PC-9 (cell line): ENCODE results near the gene EXD3. TPM values are rescaled to one million over a fixed set of nuclear protein-coding genes. Genes with fewer than 3 reads are reported as not detected.

Experiments used
- BruUV-seq: library from RNA; stranded (reverse); fragments of 400-500 nt; replicated peaks from 2 replicates; lab custom pipeline; 2021; lab: Mats Ljungman, UMichigan
- CTCF ChIA-PET: fragments of 300-600 bp; sonication (Branson Sonifier 250); formaldehyde crosslinking; loops from one replicate; lab custom pipeline; 2022; ENCODE audit warnings: antibody characterized with exemption; lab: Charles Lee
- POLR2A ChIA-PET: fragments of 300-600 bp; sonication (Branson Sonifier 250); formaldehyde crosslinking; loops from one replicate; lab custom pipeline; 2022; ENCODE audit warnings: antibody characterized with exemption; ENCODE audit not compliant: unreplicated experiment; lab: Charles Lee
- DNase-seq, 2 experiments: peaks; one replicate each; pipeline versions ENCODE4 v3.0.0 to v3.0.0-alpha.2; 2015 to 2022; ENCODE audit warnings: mixed read lengths in 1 of 2
- H2AFZ ChIP-seq: fragments of 200-600 bp; sonication (generic); 2 replicates; pipeline ENCODE4 v1.8.1; 2017; ENCODE audit warnings: antibody characterized with exemption
- H3F3A ChIP-seq: fragments of 200-600 bp; sonication (generic); 2 replicates; pipeline ENCODE4 v1.8.1; 2017; ENCODE audit warnings: antibody characterized with exemption, mild to moderate bottlenecking, low read depth; ENCODE audit not compliant: insufficient read depth
- H3K27ac ChIP-seq: fragments of 200-600 bp; sonication (generic); 2 replicates; pipeline ENCODE4 v1.6.1; 2016; ENCODE audit warnings: mixed run types
- H3K27me3 ChIP-seq: fragments of 200-600 bp; sonication (generic); 2 replicates; pipeline ENCODE4 v1.6.1; 2016; ENCODE audit warnings: low read depth, mixed run types; ENCODE audit not compliant: insufficient read depth
- H3K36me3 ChIP-seq: fragments of 200-600 bp; sonication (generic); 2 replicates; pipeline ENCODE4 v1.6.1; 2016; ENCODE audit warnings: low read depth, mixed run types
- H3K4me1 ChIP-seq: fragments of 200-600 bp; sonication (generic); replicated peaks from 2 replicates; pipeline ENCODE4 v1.6.1; 2016; ENCODE audit warnings: mixed run types; ENCODE audit not compliant: insufficient read depth
- H3K4me2 ChIP-seq: fragments of 200-600 bp; sonication (generic); 2 replicates; pipeline ENCODE4 v1.6.1; 2017; ENCODE audit warnings: mixed run types
- H3K4me3 ChIP-seq: fragments of 200-600 bp; sonication (generic); 2 replicates; pipeline ENCODE4 v1.6.1; 2016; ENCODE audit warnings: mixed run types
- H3K79me2 ChIP-seq: fragments of 200-600 bp; sonication (generic); 2 replicates; pipeline ENCODE4 v1.6.1; 2017; ENCODE audit warnings: low read depth, mixed run types
- H3K9me2 ChIP-seq: fragments of 200-600 bp; sonication (generic); 2 replicates; pipeline ENCODE4 v1.8.1; 2017; ENCODE audit warnings: mild to moderate bottlenecking; ENCODE audit not compliant: insufficient read depth
- H3K9me3 ChIP-seq: fragments of 200-600 bp; sonication (generic); 2 replicates; pipeline ENCODE4 v1.8.1; 2016; ENCODE audit warnings: low read depth; ENCODE audit not compliant: insufficient read depth
- H4K20me1 ChIP-seq: fragments of 200-600 bp; sonication (generic); 2 replicates; pipeline ENCODE4 v1.8.1; 2017; ENCODE audit not compliant: insufficient read depth
- EZH2 ChIP-seq: fragments of 200-600 bp; sonication (generic); IDR thresholded peaks from 2 replicates; pipeline ENCODE4 v1.8.0; 2017; ENCODE audit warnings: antibody characterized with exemption, low read depth
- intact Hi-C: fragments of 100-400 bp; cut with micrococcal nuclease; formaldehyde crosslinking; loops from one replicate; pipeline ENCODE4 v1.10.0; 2022; ENCODE audit not compliant: unreplicated experiment
- total RNA-seq: library from RNA; stranded (reverse); gene quantifications from 2 replicates; pipeline ENCODE4 v1.2.3, GENCODE V29; 2021
- TF ChIP-seq, protein P1 (sequence below): fragments of 200-600 bp; sonication (generic); conservative IDR thresholded peaks from 2 replicates; pipeline ENCODE4 v1.6.1; 2017; ENCODE audit warnings: mixed run types, antibody characterized with exemption, mild to moderate bottlenecking, moderate library complexity

Gene EXD3
- total RNA-seq, 1 experiment from 2014 or later: 23.7 TPM

DNA sequence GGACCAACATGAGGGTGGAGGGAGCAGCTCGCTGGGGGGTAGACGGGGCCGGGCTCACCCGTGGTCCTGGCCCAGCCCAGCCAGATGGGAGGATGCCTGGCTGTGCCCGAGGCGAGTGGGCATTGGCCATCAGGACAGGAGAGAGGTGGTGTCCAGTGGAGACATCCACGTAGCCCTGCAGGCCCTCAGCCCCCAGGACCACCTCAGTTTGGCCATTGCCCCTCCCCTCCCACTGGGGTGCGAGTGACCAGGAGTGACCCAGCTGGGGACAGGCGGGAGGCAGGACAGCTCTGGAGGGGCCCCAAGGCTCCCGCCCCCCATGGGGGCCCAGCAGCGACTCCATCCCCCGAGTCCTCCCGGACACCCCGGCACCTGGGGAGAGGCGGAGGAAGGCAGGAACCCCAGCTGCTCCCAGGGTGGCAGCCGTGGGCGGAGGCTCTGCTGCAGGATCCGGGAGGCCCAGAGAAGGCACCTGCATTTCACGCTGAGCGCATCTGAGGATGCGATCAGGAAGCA, 8.5 kb upstream of the EXD3 start:
- peaks cover 11% of the 10 kb centered on the region for H3K4me1 ChIP-seq
- no peaks in the 10 kb centered on the region for H4K20me1 ChIP-seq
- H3K4me3 ChIP-seq: no peak overlapping the region
- no peak overlapping the region for H3K4me2 ChIP-seq
- no peaks in the 10 kb centered on the region for H3K36me3 ChIP-seq
- H3K27ac ChIP-seq: no peak overlapping the region
- H3K9me2 ChIP-seq: no peaks in the 10 kb centered on the region
- no peak overlapping the region for H2AFZ ChIP-seq
- CTCF ChIA-PET: no interaction called here
- BruUV-seq: no TSS peak
- H3K79me2 ChIP-seq: no peaks in the 10 kb centered on the region
- no peak for DNase-seq
- peaks cover 7% of the 10 kb centered on the region; the same call in 1 of the 2 replicates for H3F3A ChIP-seq
- no peaks in the 10 kb centered on the region for H3K27me3 ChIP-seq
- TF ChIP-seq, protein P1, sequence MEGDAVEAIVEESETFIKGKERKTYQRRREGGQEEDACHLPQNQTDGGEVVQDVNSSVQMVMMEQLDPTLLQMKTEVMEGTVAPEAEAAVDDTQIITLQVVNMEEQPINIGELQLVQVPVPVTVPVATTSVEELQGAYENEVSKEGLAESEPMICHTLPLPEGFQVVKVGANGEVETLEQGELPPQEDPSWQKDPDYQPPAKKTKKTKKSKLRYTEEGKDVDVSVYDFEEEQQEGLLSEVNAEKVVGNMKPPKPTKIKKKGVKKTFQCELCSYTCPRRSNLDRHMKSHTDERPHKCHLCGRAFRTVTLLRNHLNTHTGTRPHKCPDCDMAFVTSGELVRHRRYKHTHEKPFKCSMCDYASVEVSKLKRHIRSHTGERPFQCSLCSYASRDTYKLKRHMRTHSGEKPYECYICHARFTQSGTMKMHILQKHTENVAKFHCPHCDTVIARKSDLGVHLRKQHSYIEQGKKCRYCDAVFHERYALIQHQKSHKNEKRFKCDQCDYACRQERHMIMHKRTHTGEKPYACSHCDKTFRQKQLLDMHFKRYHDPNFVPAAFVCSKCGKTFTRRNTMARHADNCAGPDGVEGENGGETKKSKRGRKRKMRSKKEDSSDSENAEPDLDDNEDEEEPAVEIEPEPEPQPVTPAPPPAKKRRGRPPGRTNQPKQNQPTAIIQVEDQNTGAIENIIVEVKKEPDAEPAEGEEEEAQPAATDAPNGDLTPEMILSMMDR: no peak
- TF ChIP-seq EZH2: no peak
- intact Hi-C loops: loop anchor here (10.0 kb wide), 1 partner anchor 183 kb away; the partner anchor contains the start of gene EHMT1
- POLR2A ChIA-PET: no interaction called here
- H3K9me3 ChIP-seq: no peaks in the 10 kb centered on the region

DNA sequence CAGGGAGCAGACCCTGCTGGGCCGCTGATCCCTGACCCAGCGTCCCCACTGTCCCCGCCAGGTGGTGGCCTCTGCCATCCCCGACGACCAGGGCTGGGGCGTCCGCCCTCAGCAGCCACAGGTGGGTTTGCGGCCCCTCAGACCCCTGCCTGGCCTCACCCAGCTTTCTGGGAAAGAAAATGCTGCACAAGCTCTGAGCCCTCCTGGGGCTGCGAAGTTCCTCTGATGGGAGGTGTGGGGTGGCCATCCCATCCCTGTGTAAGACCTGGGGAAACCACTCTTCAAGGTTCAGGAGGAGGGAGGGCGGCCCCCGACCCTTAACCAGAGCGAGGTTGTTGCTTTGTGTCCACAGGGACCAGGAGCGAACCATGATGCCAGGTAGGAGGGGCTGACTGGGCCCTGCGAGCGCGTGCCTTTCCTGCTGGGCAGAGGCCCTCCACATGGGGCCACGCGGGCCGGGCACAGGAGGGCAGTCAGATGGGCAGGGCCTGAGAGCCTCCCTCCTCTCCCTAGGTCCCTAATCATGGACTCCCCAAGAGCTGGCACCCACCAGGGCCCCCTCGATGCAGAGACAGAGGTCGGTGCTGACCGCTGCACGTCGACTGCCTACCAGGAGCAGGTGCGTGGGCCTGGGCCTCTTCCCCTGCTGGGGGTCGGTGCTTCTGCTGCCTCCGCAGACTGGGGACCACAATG, 7.9 kb upstream of the EXD3 start:
- Histone ChIP-seq H2AFZ (no peak overlapping the region), H3K4me1 (peaks cover 6% of the 10 kb centered on the region), H3K9me2 (no peaks in the 10 kb centered on the region), H3K36me3 (no peaks in the 10 kb centered on the region), H3K79me2 (no peaks in the 10 kb centered on the region), H3K9me3 (no peaks in the 10 kb centered on the region), H3K27me3 (no peaks in the 10 kb centered on the region), H3K27ac (no peak overlapping the region), H4K20me1 (no peaks in the 10 kb centered on the region), H3K4me3 (no peak overlapping the region), H3K4me2 (no peak overlapping the region), H3F3A (peaks cover 7% of the 10 kb centered on the region; the same call in 1 of the 2 replicates)
- CTCF ChIA-PET: no interaction called here
- POLR2A ChIA-PET: interaction anchor here (0.6 kb wide), 1 partner anchor 143 kb away, joined by 3 read pairs; no protein-coding TSS in a partner anchor
- no TSS peak for BruUV-seq
- TF ChIP-seq, protein P1: no peak
- TF ChIP-seq EZH2: no peak
- intact Hi-C loops: loop anchor here (10.0 kb wide), 1 partner anchor 184 kb away; the partner anchor contains the start of gene EHMT1
- DNase-seq: no peak

DNA sequence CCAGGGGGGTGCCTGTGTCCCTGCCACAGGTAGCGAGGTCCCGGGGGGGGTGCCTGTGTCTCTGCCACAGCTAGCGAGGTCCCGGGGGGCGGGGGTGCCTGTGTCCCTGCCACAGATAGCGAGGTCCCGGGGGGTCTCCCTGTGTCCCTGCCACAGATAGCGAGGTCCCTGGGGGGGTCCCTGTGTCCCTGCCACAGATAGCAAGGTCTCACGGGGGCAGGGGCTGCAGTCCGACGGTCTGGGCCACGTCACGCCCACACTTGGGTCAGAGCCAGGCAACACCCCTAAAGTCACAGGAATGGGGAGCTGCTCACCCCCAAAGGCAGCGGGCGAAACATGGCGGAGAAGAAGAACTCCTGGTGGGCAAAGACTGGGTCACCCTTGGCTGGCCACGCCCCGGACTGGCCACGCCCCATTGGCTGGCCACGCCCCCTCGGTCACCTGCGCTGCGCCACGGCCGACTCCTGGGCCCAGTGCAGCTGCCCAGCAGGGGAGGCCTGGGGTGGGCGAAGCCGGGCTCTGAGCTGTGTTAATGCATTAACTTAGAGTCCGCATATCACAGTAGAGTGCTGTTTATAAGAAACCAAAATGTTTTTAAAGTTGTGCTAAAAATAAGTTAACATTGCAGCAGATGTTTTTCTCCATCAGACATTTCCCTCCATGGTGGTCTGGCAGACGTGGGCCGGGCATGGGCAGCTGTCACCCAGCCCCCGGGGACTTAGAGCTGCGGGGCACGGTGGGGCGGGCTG, 7.2 kb upstream of the EXD3 start:
- H3K27ac ChIP-seq: no peak overlapping the region
- H3K4me1 ChIP-seq: no peaks in the 10 kb centered on the region
- H3K4me2 ChIP-seq: no peak overlapping the region
- no peak overlapping the region for H3K4me3 ChIP-seq
- H4K20me1 ChIP-seq: no peaks in the 10 kb centered on the region
- H3K27me3 ChIP-seq: no peaks in the 10 kb centered on the region
- no peaks in the 10 kb centered on the region for H3K79me2 ChIP-seq
- H2AFZ ChIP-seq: no peak overlapping the region
- H3K36me3 ChIP-seq: no peaks in the 10 kb centered on the region
- no TSS peak for BruUV-seq
- intact Hi-C loops: loop anchor here (10.0 kb wide), 1 partner anchor 185 kb away; the partner anchor contains the start of gene EHMT1
- ChIA-PET POLR2A (interaction anchor here (0.6 kb wide), 2 partner anchors 11 to 143 kb away, joined by 3 to 9 read pairs; no protein-coding TSS in a partner anchor), CTCF (no interaction called here)
- H3K9me2 ChIP-seq: no peaks in the 10 kb centered on the region
- H3F3A ChIP-seq: peaks cover 7% of the 10 kb centered on the region; the same call in 1 of the 2 replicates
- no peak for DNase-seq
- no peaks in the 10 kb centered on the region for H3K9me3 ChIP-seq
- TF ChIP-seq EZH2: no peak
- TF ChIP-seq, protein P1: no peak
